Esophagus squamous epithelium (tissue), 5 donors: Measurements from ENCODE around the gene ADARB2. TPM values are rescaled to one million over a fixed set of nuclear protein-coding genes. Genes with fewer than 3 reads are reported as not detected.

Source experiments
- DNase-seq: peaks from one replicate; lab custom pipeline; 2025; lab: John Stamatoyannopoulos, UW
- H3K27ac ChIP-seq, 4 donors: fragments of 200-600 bp; sonication (generic); one replicate each; pipeline ENCODE4 v1.5.1; 2016 to 2019; ENCODE audit warnings: mild to moderate bottlenecking in 1 of 4
- H3K27me3 ChIP-seq, 4 donors: fragments of 200-600 bp; sonication (generic); 1 replicate in 3 of 4; 2 replicates in 1 of 4; pipeline versions ENCODE4 v1.5.1 to v1.6.0; 2017 to 2021; ENCODE audit warnings: antibody characterized with exemption in 1 of 4
- H3K36me3 ChIP-seq, 3 donors: fragments of 200-600 bp; sonication (generic); one replicate each; pipeline ENCODE4 v1.5.1; 2016 to 2019
- H3K4me1 ChIP-seq, 3 donors: fragments of 200-600 bp; sonication (generic); one replicate each; pipeline ENCODE4 v1.5.1; 2017 to 2019
- H3K4me3 ChIP-seq, 4 donors: fragments of 200-600 bp; sonication (generic); 1 replicate in 3 of 4; 2 replicates in 1 of 4; pipeline ENCODE4 v1.5.1; 2016 to 2019; ENCODE audit warnings: mild to moderate bottlenecking in 2 of 4, moderate library complexity in 1 of 4
- H3K9me3 ChIP-seq, 3 donors: fragments of 200-600 bp; sonication (generic); one replicate each; pipeline ENCODE4 v1.5.1; 2016 to 2019
- CTCF ChIP-seq, 6 experiments: fragments of 450-650 bp in 4 of 6; fragments of 200-600 bp in 2 of 6; sonication (generic) in 2 of 6; IDR thresholded peaks; one replicate each; pipeline ENCODE4 v1.5.1; 2016 to 2019; ENCODE audit warnings: antibody characterized with exemption in 6 of 6, mild to moderate bottlenecking in 4 of 6, moderate library complexity in 4 of 6
- POLR2A ChIP-seq, 4 donors: fragments of 450-650 bp; IDR thresholded peaks; one replicate each; pipeline ENCODE4 v1.6.1; 2017; ENCODE audit warnings: antibody characterized with exemption in 4 of 4, mild to moderate bottlenecking in 4 of 4, moderate library complexity in 3 of 4
- WGBS, 2 donors: methylation state at CpG; one replicate each; pipeline ENCODE4 v1.1.5; 2018; 5-methylcytosine and 5-hydroxymethylcytosine counted together
- intact Hi-C: fragments of 100-400 bp; cut with DNase I; formaldehyde crosslinking; loops from one replicate; pipeline ENCODE4 v1.15.0; 2022
- total RNA-seq, 4 donors: library from RNA; depleted of rRNA; stranded (reverse); fragments of >200 nt; gene quantifications; one replicate each; pipeline ENCODE4 v1.1.0, GENCODE V29; 2016
- donor health status: DM: yes; HTN: yes; CAD: no.

ADARB2 gene
- total RNA-seq, 4 donors from 2014 or later: 0.21 to 3.5 (median 1.5) TPM

- intact Hi-C loops: no loop called here
- Histone ChIP-seq H3K27ac (no peak overlapping the region), H3K27me3 (no peaks in the 10 kb centered on the region), H3K4me3 (no peak overlapping the region), H3K36me3 (no peaks in the 10 kb centered on the region), H3K9me3 (no peaks in the 10 kb centered on the region), H3K4me1 (peaks cover 0 to 7% (median 0%) of the 10 kb centered on the region in 3 donors)
- 93 to 98% methylated on average over 8 of the region's 24 CpGs for WGBS, 2 donors
- no peak for TF ChIP-seq POLR2A (IDR thresholded peaks at IDR 0.05)
- TF ChIP-seq CTCF (IDR thresholded peaks at IDR 0.05): no peak
- no peak for DNase-seq
These were observed 551.2 kb downstream of the ADARB2 start for GRCh38 chr10:1185911-1186682.

- no peak overlapping the region for H3K27ac ChIP-seq
- peaks cover 0 to 7% (median 0%) of the 10 kb centered on the region in 3 donors for H3K4me1 ChIP-seq
- no peak for DNase-seq
- 79% methylated on average over 19 to 20 of the region's 45 CpGs for WGBS, 2 donors
- H3K9me3 ChIP-seq: no peaks in the 10 kb centered on the region
- no peak overlapping the region for H3K4me3 ChIP-seq
- intact Hi-C loops: no loop called here
- TF ChIP-seq POLR2A (IDR thresholded peaks at IDR 0.05) (no peak), CTCF (IDR thresholded peaks at IDR 0.05) (no peak)
- H3K27me3 ChIP-seq: no peaks in the 10 kb centered on the region
- H3K36me3 ChIP-seq: no peaks in the 10 kb centered on the region
These were observed 552.5 kb downstream of the ADARB2 start for GRCh38 chr10:1184541-1185430.

GRCh38 chr10:1183701-1184100 lies 553.6 kb downstream of the ADARB2 start:
- no peaks in the 10 kb centered on the region for H3K27me3 ChIP-seq
- peaks cover 0 to 7% (median 0%) of the 10 kb centered on the region in 3 donors for H3K4me1 ChIP-seq
- TF ChIP-seq POLR2A (IDR thresholded peaks at IDR 0.05): no peak
- TF ChIP-seq CTCF (IDR thresholded peaks at IDR 0.05): no peak
- no peaks in the 10 kb centered on the region for H3K36me3 ChIP-seq
- H3K9me3 ChIP-seq: no peaks in the 10 kb centered on the region
- no peak overlapping the region for H3K4me3 ChIP-seq
- no peak for DNase-seq
- H3K27ac ChIP-seq: no peak overlapping the region
- intact Hi-C loops: no loop called here
- 57% methylated on average over 9 to 10 of the region's 12 CpGs for WGBS, 2 donors

GRCh38 chr10:1183033-1183396 lies 554.3 kb downstream of the ADARB2 start:
- intact Hi-C loops: no loop called here
- H3K4me3 ChIP-seq: no peak overlapping the region
- H3K27ac ChIP-seq: no peak overlapping the region
- no peaks in the 10 kb centered on the region for H3K36me3 ChIP-seq
- no peak for DNase-seq
- no peaks in the 10 kb centered on the region for H3K9me3 ChIP-seq
- H3K27me3 ChIP-seq: no peaks in the 10 kb centered on the region
- H3K4me1 ChIP-seq: peaks cover 0 to 7% (median 0%) of the 10 kb centered on the region in 3 donors
- no peak for TF ChIP-seq CTCF (IDR thresholded peaks at IDR 0.05)
- TF ChIP-seq POLR2A (IDR thresholded peaks at IDR 0.05): no peak
- WGBS, 2 donors: 80 to 88% methylated on average over 1 to 6 of the region's 18 CpGs
